HK-2 (cell line): Measurements from ENCODE around the gene IFT27.

Experiments
- DNase-seq: peaks from one replicate; pipeline ENCODE4 v3.0.0-alpha.2; 2018; ENCODE audit not compliant: unreplicated experiment

IFT27 gene

GRCh38 chr22:36797374-36797773 is 21.5 kb upstream of the IFT27 start:
- no peak for DNase-seq

- DNase-seq = no peak
Observed at GRCh38 chr22:36796552-36797175, 20.7 kb upstream of the IFT27 start.

GRCh38 chr22:36795633-36796032 is 19.7 kb upstream of the IFT27 start:
- no peak for DNase-seq

- DNase-seq = no peak
Observed at GRCh38 chr22:36790648-36791047, 14.7 kb upstream of the IFT27 start.

- no peak for DNase-seq
Observed at GRCh38 chr22:36787204-36787988, 11.5 kb upstream of the IFT27 start.

- DNase-seq = no peak
Observed at GRCh38 chr22:36783743-36784142, 7.8 kb upstream of the IFT27 start.

- peak; percentile 88 for DNase-seq
Observed at GRCh38 chr22:36781656-36782627, 6.0 kb upstream of the IFT27 start.

- DNase-seq = no peak
Observed at GRCh38 chr22:36778020-36778419, 2.1 kb upstream of the IFT27 start.

GRCh38 chr22:36776722-36777121 is 803 bp upstream of the IFT27 start:
- no peak for DNase-seq

GRCh38 chr22:36775586-36775963 is 344 bp downstream of the IFT27 start:
- DNase-seq = no peak

- DNase-seq = no peak
Observed at GRCh38 chr22:36773935-36774334, 2.0 kb downstream of the IFT27 start.

GRCh38 chr22:36772451-36772850 is 3.5 kb downstream of the IFT27 start:
- no peak for DNase-seq

- DNase-seq = no peak
Observed at GRCh38 chr22:36771356-36772063, 4.4 kb downstream of the IFT27 start.

- DNase-seq = no peak
Observed at GRCh38 chr22:36770513-36771231, 5.2 kb downstream of the IFT27 start.

- no peak for DNase-seq
Observed at GRCh38 chr22:36769541-36770512, 6.1 kb downstream of the IFT27 start.

- DNase-seq = no peak
Observed at GRCh38 chr22:36768616-36769015, 7.3 kb downstream of the IFT27 start.

GRCh38 chr22:36768141-36768540 is 7.8 kb downstream of the IFT27 start:
- DNase-seq = no peak

- DNase-seq = no peak
Observed at GRCh38 chr22:36767035-36767775, 8.7 kb downstream of the IFT27 start.

GRCh38 chr22:36765943-36766450 is 9.9 kb downstream of the IFT27 start:
- DNase-seq = no peak
